ENCODE data around the gene VWA3B. TPM values are rescaled to one million over a fixed set of nuclear protein-coding genes. Genes with fewer than 3 reads are reported as not detected.

VWA3B gene
- polyA plus RNA-seq, 1 donor = 1.0 TPM

GRCh38 chr2:98346311-98347236 is 259.6 kb downstream of the VWA3B start, which contains the start of gene CNGA3:
TSS of gene CNGA3 (plus strand) at chr2:98346456. CDS start at chr2:98369976, 23,520 bp downstream.
- DNase-seq = peak; percentile 26

DNA sequence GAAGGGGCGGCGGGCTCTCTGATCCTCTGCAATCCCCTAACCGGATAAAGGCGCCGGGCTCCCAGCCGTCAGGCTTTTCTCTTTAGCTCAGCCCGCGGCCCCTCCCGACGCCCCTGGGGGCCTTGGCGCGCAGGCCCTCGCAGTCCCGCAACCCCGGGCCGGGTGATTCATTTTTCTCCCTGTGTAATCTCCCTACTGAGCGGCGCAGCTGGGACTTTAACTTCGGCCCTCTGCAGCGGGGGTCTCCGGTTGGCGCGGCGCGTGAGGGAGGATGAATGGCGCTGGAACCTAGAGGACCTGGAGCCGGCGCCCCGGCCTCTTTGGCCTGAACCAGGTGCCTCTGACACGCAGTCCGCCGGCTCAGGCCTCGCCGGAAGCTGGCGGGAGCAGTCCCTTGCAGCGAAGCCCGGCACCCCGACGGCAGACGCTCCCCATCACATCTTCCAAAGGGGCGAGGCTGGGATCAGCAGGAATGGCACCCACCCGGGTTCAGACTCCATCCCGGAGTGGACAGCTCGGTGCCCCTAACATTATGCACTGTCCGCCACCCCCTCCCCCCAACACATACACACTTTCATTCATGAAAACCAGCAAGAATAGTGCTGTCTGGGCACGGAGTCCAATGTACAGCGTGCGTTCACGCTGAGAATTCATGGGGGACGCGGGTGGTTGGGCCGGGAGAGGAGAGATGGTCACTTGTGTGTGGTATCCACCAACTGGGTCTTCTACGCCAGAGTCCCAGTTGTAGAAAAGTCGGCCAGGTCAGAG is 260.5 kb downstream of the VWA3B start:
- DNase-seq = no peak

GRCh38 chr2:98348066-98348561 is 261.1 kb downstream of the VWA3B start:
- DNase-seq = no peak

- no peak for DNase-seq
Observed at GRCh38 chr2:98350411-98350810, 263.4 kb downstream of the VWA3B start.

DNA sequence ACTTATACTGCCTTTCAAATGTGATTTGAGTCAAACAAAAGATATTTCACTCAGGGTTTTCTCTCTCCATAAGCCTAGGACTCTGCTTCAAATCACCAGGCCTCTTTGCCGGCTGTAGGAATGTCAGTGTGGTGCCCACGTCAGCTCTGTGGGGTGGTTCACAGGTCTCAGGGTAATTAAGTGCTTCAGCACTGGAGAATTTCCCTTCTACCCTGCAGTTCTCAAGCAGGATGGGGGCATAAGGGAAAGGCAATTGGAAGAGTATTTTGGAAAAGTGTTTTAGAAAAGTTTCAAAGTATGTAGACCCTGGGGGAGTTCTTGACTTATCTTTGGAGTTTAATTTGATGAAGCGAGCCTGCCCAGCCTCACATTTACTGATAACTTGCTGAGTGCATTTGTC is 268.9 kb downstream of the VWA3B start:
- DNase-seq = no peak

- DNase-seq = no peak
Observed at GRCh38 chr2:98356729-98357128, 269.8 kb downstream of the VWA3B start.

- DNase-seq = no peak
Observed at GRCh38 chr2:98357849-98358248, 270.9 kb downstream of the VWA3B start.

DNA sequence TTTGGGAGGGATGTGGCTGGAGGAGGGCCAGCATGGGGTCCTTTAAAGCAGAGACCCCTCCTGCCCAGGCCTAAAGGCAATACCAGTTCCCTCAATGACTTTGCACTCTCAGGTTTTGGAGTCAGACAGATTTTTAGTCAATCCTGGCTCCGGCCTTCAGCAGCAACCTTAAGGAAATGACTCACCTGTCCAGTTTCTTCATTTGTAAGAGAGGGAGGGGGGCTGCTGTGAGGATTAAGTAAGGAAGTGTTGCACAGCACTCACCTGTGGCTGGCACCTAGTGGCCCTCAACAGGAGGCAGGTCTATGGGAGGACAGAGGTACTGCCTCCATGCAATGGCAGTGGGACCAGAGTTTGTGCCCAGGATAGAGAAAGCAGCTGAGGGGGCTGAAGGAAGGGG is 273.0 kb downstream of the VWA3B start:
- no peak for DNase-seq

Other genes with a start within 250 kb of the VWA3B start
- gene TMEM131, start 91.2 kb upstream of the VWA3B start, polyA plus RNA-seq (ENCODE audit: insufficient read length) = 53.2 TPM

Data from hindlimb muscle (tissue), 1 donor.